ENCODE data around the gene ERBB3.

ERBB3 gene

GRCh38 chr12:56130876-56131275, 50.9 kb downstream of the ERBB3 start:
- DNase-seq (ENCODE audit: low spot score), result no peak
- in situ Hi-C loops (cut with MboI; ENCODE audit: low pct_unique_long_range_greater_than_20kb, low sequenced_read_pairs, unreplicated experiment), result no loop called here
- no peak for TF ChIP-seq CTCF (IDR thresholded peaks at IDR 0.05; ENCODE audit: extremely low read depth, insufficient read depth, missing control alignments)

GRCh38 chr12:56134897-56135296, 54.9 kb downstream of the ERBB3 start:
- in situ Hi-C loops (cut with MboI; ENCODE audit: low pct_unique_long_range_greater_than_20kb, low sequenced_read_pairs, unreplicated experiment), result no loop called here
- TF ChIP-seq CTCF (IDR thresholded peaks at IDR 0.05; ENCODE audit: extremely low read depth, insufficient read depth, missing control alignments), result no peak
- no peak for DNase-seq (ENCODE audit: low spot score)

- TF ChIP-seq CTCF (IDR thresholded peaks at IDR 0.05; ENCODE audit: extremely low read depth, insufficient read depth, missing control alignments), result no peak
- no peak for DNase-seq (ENCODE audit: low spot score)
- in situ Hi-C loops (cut with MboI; ENCODE audit: low pct_unique_long_range_greater_than_20kb, low sequenced_read_pairs, unreplicated experiment), result no loop called here
Observed at GRCh38 chr12:56137853-56138571, 58.0 kb downstream of the ERBB3 start.

GRCh38 chr12:56141946-56142784, 62.2 kb downstream of the ERBB3 start:
- no peak for TF ChIP-seq CTCF (IDR thresholded peaks at IDR 0.05; ENCODE audit: extremely low read depth, insufficient read depth, missing control alignments)
- in situ Hi-C loops (cut with MboI; ENCODE audit: low pct_unique_long_range_greater_than_20kb, low sequenced_read_pairs, unreplicated experiment), result no loop called here
- DNase-seq (ENCODE audit: low spot score), result no peak

GRCh38 chr12:56143217-56143616, 63.3 kb downstream of the ERBB3 start:
- TF ChIP-seq CTCF (IDR thresholded peaks at IDR 0.05; ENCODE audit: extremely low read depth, insufficient read depth, missing control alignments), result no peak
- no peak for DNase-seq (ENCODE audit: low spot score)
- in situ Hi-C loops (cut with MboI; ENCODE audit: low pct_unique_long_range_greater_than_20kb, low sequenced_read_pairs, unreplicated experiment), result no loop called here

GRCh38 chr12:56143870-56144269, 63.9 kb downstream of the ERBB3 start:
- in situ Hi-C loops (cut with MboI; ENCODE audit: low pct_unique_long_range_greater_than_20kb, low sequenced_read_pairs, unreplicated experiment), result no loop called here
- TF ChIP-seq CTCF (IDR thresholded peaks at IDR 0.05; ENCODE audit: extremely low read depth, insufficient read depth, missing control alignments), result no peak
- DNase-seq (ENCODE audit: low spot score), result no peak

Measured in GM13977 (cell line).